GM12891 (cell line): ENCODE results near the gene OCEL1.
A peak's percentile ranks its signal among the peaks of the same experiment; 100 is the strongest.

Experiments used
- DNase-seq: peaks from one replicate; pipeline ENCODE4 v3.0.0; 2011; ENCODE audit warnings: low spot score; ENCODE audit not compliant: insufficient read length
- FAIRE-seq: peaks from 2 replicates; lab custom pipeline; 2011; peaks lifted over from hg19 to GRCh38; lab: Jason Lieb, UNC
- PAX5 ChIP-seq: IDR thresholded peaks from 2 replicates; pipeline ENCODE4 v1.6.1; 2011; ENCODE audit warnings: low read length, moderate library complexity, mild to moderate bottlenecking; ENCODE audit not compliant: insufficient read depth, severe bottlenecking
- POLR2A ChIP-seq: IDR thresholded peaks from 2 replicates; pipeline ENCODE4 v1.6.1; 2011; ENCODE audit warnings: low read depth, low read length, control low read depth
- POLR2AphosphoS5 ChIP-seq: IDR thresholded peaks from 2 replicates; pipeline ENCODE4 v1.6.1; 2011; ENCODE audit warnings: low read depth, low read length, control low read depth
- POU2F2 ChIP-seq: IDR thresholded peaks from 2 replicates; pipeline ENCODE4 v1.6.1; 2011; ENCODE audit warnings: low read depth, mild to moderate bottlenecking, control low read depth, low read length, moderate library complexity
- SPI1 ChIP-seq: IDR thresholded peaks from 2 replicates; pipeline ENCODE4 v1.6.1; 2011; ENCODE audit warnings: low read depth, low read length, control low read depth
- TAF1 ChIP-seq: IDR thresholded peaks from 2 replicates; pipeline ENCODE4 v1.6.1; 2011; ENCODE audit warnings: low read depth, low read length, control low read depth

Gene OCEL1

GRCh38 chr19:17240062-17240752, 14.2 kb downstream of the OCEL1 start:
- TF ChIP-seq SPI1 (no peak), PAX5 (no peak), POU2F2 (no peak), POLR2AphosphoS5 (no peak), TAF1 (no peak), POLR2A (no peak)
- FAIRE-seq, result no peak
- no peak for DNase-seq

- FAIRE-seq (no peak), DNase-seq (no peak)
- TF ChIP-seq TAF1 (no peak), SPI1 (no peak), POU2F2 (no peak), PAX5 (no peak), POLR2A (no peak), POLR2AphosphoS5 (no peak)
Observed at GRCh38 chr19:17240826-17241399, 14.9 kb downstream of the OCEL1 start.

- TF ChIP-seq PAX5, result peak; percentile 42
- no peak for TF ChIP-seq POLR2A
- FAIRE-seq (no peak), DNase-seq (no peak)
Observed at GRCh38 chr19:17242431-17243208, 16.6 kb downstream of the OCEL1 start.

GRCh38 chr19:17243211-17243829, 17.3 kb downstream of the OCEL1 start:
- no peak for TF ChIP-seq POLR2A
- no peak for TF ChIP-seq TAF1
- TF ChIP-seq SPI1, result no peak
- FAIRE-seq (no peak), DNase-seq (no peak)

- no peak for FAIRE-seq
- DNase-seq, result no peak
- TF ChIP-seq TAF1 (no peak), PAX5 (no peak), POLR2A (no peak), POLR2AphosphoS5 (no peak), POU2F2 (no peak), SPI1 (no peak)
Observed at GRCh38 chr19:17243830-17244617, 18.0 kb downstream of the OCEL1 start.

- DNase-seq, result no peak
- no peak for FAIRE-seq
- no peak for TF ChIP-seq SPI1
- TF ChIP-seq POLR2A, result no peak
- TF ChIP-seq POLR2AphosphoS5, result no peak
- TF ChIP-seq PAX5, result no peak
- no peak for TF ChIP-seq POU2F2
- TF ChIP-seq TAF1, result no peak
Observed at GRCh38 chr19:17244618-17245534, 18.9 kb downstream of the OCEL1 start.

- peak; percentile 31 for FAIRE-seq
- DNase-seq, result no peak
- TF ChIP-seq PAX5 (no peak), SPI1 (no peak), TAF1 (no peak), POLR2A (no peak), POLR2AphosphoS5 (no peak), POU2F2 (no peak)
Observed at GRCh38 chr19:17245535-17245984, 19.5 kb downstream of the OCEL1 start, which contains the start of gene NR2F6. Gene NR2F6, minus strand, starts transcription at chr19:17245919. Its CDS starts 699 bp downstream, at chr19:17245220.

GRCh38 chr19:17246681-17247425, 20.8 kb downstream of the OCEL1 start:
- no peak for FAIRE-seq
- DNase-seq, result no peak

More at GRCh38 chr19:17246681-17247425, 20.8 kb downstream of the OCEL1 start:
- no peak for TF ChIP-seq POLR2AphosphoS5
- no peak for TF ChIP-seq POU2F2
- TF ChIP-seq SPI1, result no peak
- TF ChIP-seq TAF1, result no peak
- TF ChIP-seq POLR2A, result no peak
- no peak for TF ChIP-seq PAX5
